Endothelial cell of umbilical vein (primary cell): Measurements from ENCODE around the gene SNRNP200. TPM values are rescaled to one million over a fixed set of nuclear protein-coding genes. Genes with fewer than 3 reads are reported as not detected.

Experiments used
- BruUV-seq: library from RNA; stranded (reverse); fragments of 400-500 nt; replicated peaks from 2 replicates; lab custom pipeline; 2021; lab: Mats Ljungman, UMichigan
- CTCF ChIA-PET: fragments of 300-600, 350-600 bp; sonication (Branson Sonifier 250); formaldehyde crosslinking; loops from one replicate; lab custom pipeline; 2021; ENCODE audit warnings: antibody characterized with exemption, inconsistent platforms; lab: Charles Lee
- POLR2A ChIA-PET: fragments of 300-600, 350-600 bp; sonication (Branson Sonifier 250); formaldehyde crosslinking; loops from one replicate; lab custom pipeline; 2021; ENCODE audit warnings: antibody characterized with exemption, inconsistent platforms; lab: Charles Lee
- DNase-seq: peaks from one replicate; pipeline ENCODE4 v3.0.0-alpha.2; 2011; ENCODE audit warnings: low read depth, low spot score
- FAIRE-seq: peaks from 2 replicates; lab custom pipeline; 2011; peaks lifted over from hg19 to GRCh38; lab: Jason Lieb, UNC
- H2AFZ ChIP-seq: 2 replicates; pipeline ENCODE4 v1.6.0; 2012; ENCODE audit warnings: low read depth, low read length, control low read depth, inconsistent platforms
- H3K27ac ChIP-seq: 2 replicates; pipeline ENCODE4 v1.5.1; 2011; ENCODE audit warnings: low read depth, mild to moderate bottlenecking, control low read depth, low read length, moderate library complexity; ENCODE audit not compliant: insufficient read depth
- H3K27me3 ChIP-seq, 2 experiments: 2 replicates each; pipeline versions ENCODE4 v1.6.0 to v1.6.1; 2011; ENCODE audit warnings: low read length in 2 of 2, mixed read lengths in 1 of 2; ENCODE audit not compliant: control insufficient read depth in 2 of 2, insufficient read depth in 2 of 2
- H3K36me3 ChIP-seq, 2 experiments: 2 replicates in 1 of 2; 3 replicates in 1 of 2; pipeline ENCODE4 v1.5.1; 2011; ENCODE audit warnings: low read length in 2 of 2, mild to moderate bottlenecking in 1 of 2, moderate library complexity in 1 of 2; ENCODE audit not compliant: control insufficient read depth in 2 of 2, insufficient read depth in 2 of 2; ENCODE audit errors: extremely low read depth in 1 of 2
- H3K4me1 ChIP-seq: 3 replicates; pipeline ENCODE4 v1.5.1; 2011; ENCODE audit warnings: mild to moderate bottlenecking, low read length; ENCODE audit not compliant: control insufficient read depth, insufficient read depth; ENCODE audit errors: extremely low read depth
- H3K4me2 ChIP-seq: 2 replicates; pipeline ENCODE4 v1.6.1; 2011; ENCODE audit warnings: low read length, control low read depth, mixed read lengths; ENCODE audit not compliant: insufficient read depth
- H3K4me3 ChIP-seq, 3 experiments: fragments of 200-600 bp in 1 of 3; sonication (generic), shearing (Covaris generic) in 1 of 3; replicated peaks in 1 of 3; 2 replicates each; pipeline ENCODE4 v1.5.1; 2011 to 2016; ENCODE audit warnings: control low read depth in 3 of 3, low read length in 3 of 3, mild to moderate bottlenecking in 2 of 3, inconsistent platforms in 1 of 3, low read depth in 1 of 3, moderate library complexity in 1 of 3; ENCODE audit not compliant: insufficient read depth in 1 of 3
- H3K79me2 ChIP-seq: 2 replicates; pipeline ENCODE4 v1.6.0; 2012; ENCODE audit warnings: low read length, inconsistent platforms; ENCODE audit not compliant: control insufficient read depth, insufficient read depth
- H3K9ac ChIP-seq: replicated peaks from 2 replicates; pipeline ENCODE3; 2011; ENCODE audit warnings: low read length, control low read depth; ENCODE audit not compliant: insufficient read depth; ENCODE audit errors: extremely low read depth
- H3K9me1 ChIP-seq: replicated peaks from 3 replicates; pipeline ENCODE4 v1.6.0; 2011; ENCODE audit warnings: mild to moderate bottlenecking, low read length; ENCODE audit not compliant: control insufficient read depth, insufficient read depth; ENCODE audit errors: extremely low read depth
- H3K9me3 ChIP-seq: replicated peaks from 2 replicates; pipeline ENCODE4 v1.5.1; 2012; ENCODE audit warnings: low read length, inconsistent platforms; ENCODE audit not compliant: control insufficient read depth, insufficient read depth
- H4K20me1 ChIP-seq: replicated peaks from 2 replicates; pipeline ENCODE3; 2011; ENCODE audit warnings: mild to moderate bottlenecking, low read length; ENCODE audit not compliant: control insufficient read depth, insufficient read depth; ENCODE audit errors: extremely low read depth
- EZH2 ChIP-seq: IDR thresholded peaks from 2 replicates; pipeline ENCODE4 v1.6.1; 2012; ENCODE audit warnings: borderline replicate concordance, low read depth, mild to moderate bottlenecking, moderate library complexity, low read length, inconsistent platforms; ENCODE audit not compliant: severe bottlenecking
- FOS ChIP-seq: IDR thresholded peaks from 2 replicates; pipeline ENCODE4 v1.6.1; 2011; ENCODE audit warnings: mild to moderate bottlenecking, low read length, moderate library complexity, borderline replicate concordance; ENCODE audit not compliant: insufficient read depth
- GATA2 ChIP-seq: IDR thresholded peaks from 2 replicates; pipeline ENCODE4 v1.7.0; 2011; ENCODE audit warnings: low read depth, mild to moderate bottlenecking, moderate library complexity, mixed read lengths, low read length; ENCODE audit not compliant: insufficient read length, insufficient read depth
- JUN ChIP-seq: IDR thresholded peaks from 2 replicates; pipeline ENCODE4 v1.6.1; 2011; ENCODE audit warnings: borderline replicate concordance, low read depth; ENCODE audit not compliant: insufficient read length, insufficient read depth
- MYC ChIP-seq: IDR thresholded peaks from one replicate; pipeline ENCODE4 v1.6.1; 2011; ENCODE audit warnings: mild to moderate bottlenecking, low read depth, low read length
- POLR2A ChIP-seq: IDR thresholded peaks from 2 replicates; pipeline ENCODE4 v1.6.1; 2012; ENCODE audit warnings: low read depth, mild to moderate bottlenecking, control low read depth, low read length
- POLR2AphosphoS5 ChIP-seq: IDR thresholded peaks from 2 replicates; pipeline ENCODE4 v1.6.1; 2012; ENCODE audit warnings: low read depth, mild to moderate bottlenecking, control low read depth, low read length, moderate library complexity; ENCODE audit not compliant: insufficient read depth
- dilution Hi-C: fragments of 300-500 bp; cut with MboI; formaldehyde crosslinking; loops from one replicate; pipeline ENCODE4 v1.15.0; 2019; ENCODE audit warnings: low sequenced_read_pairs; ENCODE audit not compliant: extremely low pct_ligation_motif_present
- intact Hi-C: fragments of 100-400 bp; cut with micrococcal nuclease; formaldehyde crosslinking; loops from one replicate; pipeline ENCODE4 v1.10.0; 2022
- polyA plus RNA-seq, 4 experiments: library from polyadenylated mRNA; depleted of rRNA in 3 of 4; stranded (reverse) in 3 of 4; unstranded in 1 of 4; fragments of >200 nt; gene quantifications; 2 replicates each; pipeline versions ENCODE4 v1.2.1 to v1.2.3, GENCODE V29; 2011 to 2012; ENCODE audit warnings: missing spikeins in 1 of 4
- total RNA-seq: library from RNA; stranded (reverse); gene quantifications from 2 replicates; pipeline ENCODE4 v1.2.3, GENCODE V29; 2021
- TF ChIP-seq, protein P1 (sequence below), 2 donors: IDR thresholded peaks; 1 replicate in 1 of 2; 2 replicates in 1 of 2; pipeline ENCODE4 v1.5.1; 2011; ENCODE audit warnings: low read length in 2 of 2, mild to moderate bottlenecking in 2 of 2, moderate library complexity in 2 of 2, control low read depth in 1 of 2, inconsistent platforms in 1 of 2, low read depth in 1 of 2; ENCODE audit not compliant: insufficient read depth in 1 of 2; ENCODE audit errors: extremely low read depth in 1 of 2
- TF ChIP-seq, protein P2 (sequence below): IDR thresholded peaks from 2 replicates; pipeline ENCODE4 v1.6.1; 2011; ENCODE audit not compliant: insufficient read depth, insufficient read length

The SNRNP200 gene
- total and polyA plus RNA-seq, 2 donors (not counting 3 experiments of a cell fraction or from before 2014, with no cell fraction given), result 124 to 155 TPM

DNA sequence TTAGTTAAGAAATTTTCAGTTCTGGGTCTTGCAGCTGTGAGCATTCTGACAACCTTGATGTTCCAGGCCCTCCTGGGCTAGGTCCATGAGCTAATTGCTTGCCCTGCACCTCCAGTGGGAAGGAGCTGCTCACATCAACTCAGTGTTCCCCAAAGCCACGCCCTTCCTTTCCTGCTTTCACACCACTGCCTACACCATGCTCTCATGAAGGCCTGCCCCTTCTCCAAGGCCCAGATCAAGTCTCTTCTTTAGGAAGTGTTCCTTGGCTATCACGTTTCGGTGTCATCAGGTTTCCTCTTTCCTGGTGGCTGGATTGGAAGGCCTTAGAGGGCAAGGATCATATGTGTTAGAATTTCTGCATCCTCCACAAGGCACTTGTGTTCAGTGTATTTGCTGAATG lies 58.3 kb downstream of the SNRNP200 start:
- Histone ChIP-seq H3K4me1 (peaks cover 43% of the 10 kb centered on the region), H3K27me3 (no peaks in the 10 kb centered on the region), H2AFZ (no peak overlapping the region), H3K4me3 (no peak overlapping the region), H3K36me3 (no peaks in the 10 kb centered on the region), H3K27ac (no peak overlapping the region), H3K9me3 (no peaks in the 10 kb centered on the region), H4K20me1 (no peaks in the 10 kb centered on the region), H3K4me2 (no peak overlapping the region), H3K79me2 (no peaks in the 10 kb centered on the region), H3K9me1 (no peaks in the 10 kb centered on the region), H3K9ac (no peak overlapping the region)
- intact Hi-C loops, result no loop called here
- ChIA-PET POLR2A (interaction anchor here (0.9 kb wide), 1 partner anchor 39 kb away, joined by 3 read pairs; the partner anchor contains the start of gene STARD7), CTCF (interaction anchor here (0.7 to 0.9 kb wide), 2 partner anchors 20 to 32 kb away, joined by 3 read pairs; no protein-coding TSS in a partner anchor)
- no TSS peak for BruUV-seq
- TF ChIP-seq, protein P1, sequence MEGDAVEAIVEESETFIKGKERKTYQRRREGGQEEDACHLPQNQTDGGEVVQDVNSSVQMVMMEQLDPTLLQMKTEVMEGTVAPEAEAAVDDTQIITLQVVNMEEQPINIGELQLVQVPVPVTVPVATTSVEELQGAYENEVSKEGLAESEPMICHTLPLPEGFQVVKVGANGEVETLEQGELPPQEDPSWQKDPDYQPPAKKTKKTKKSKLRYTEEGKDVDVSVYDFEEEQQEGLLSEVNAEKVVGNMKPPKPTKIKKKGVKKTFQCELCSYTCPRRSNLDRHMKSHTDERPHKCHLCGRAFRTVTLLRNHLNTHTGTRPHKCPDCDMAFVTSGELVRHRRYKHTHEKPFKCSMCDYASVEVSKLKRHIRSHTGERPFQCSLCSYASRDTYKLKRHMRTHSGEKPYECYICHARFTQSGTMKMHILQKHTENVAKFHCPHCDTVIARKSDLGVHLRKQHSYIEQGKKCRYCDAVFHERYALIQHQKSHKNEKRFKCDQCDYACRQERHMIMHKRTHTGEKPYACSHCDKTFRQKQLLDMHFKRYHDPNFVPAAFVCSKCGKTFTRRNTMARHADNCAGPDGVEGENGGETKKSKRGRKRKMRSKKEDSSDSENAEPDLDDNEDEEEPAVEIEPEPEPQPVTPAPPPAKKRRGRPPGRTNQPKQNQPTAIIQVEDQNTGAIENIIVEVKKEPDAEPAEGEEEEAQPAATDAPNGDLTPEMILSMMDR (IDR thresholded peaks at IDR 0.05; ENCODE audit: extremely low read depth in 1 of 2, insufficient read depth in 1 of 2, low read depth in 1 of 2, low read length in 2 of 2), result no peak
- TF ChIP-seq GATA2 (no peak), MYC (no peak), FOS (no peak), JUN (no peak), POLR2AphosphoS5 (no peak), POLR2A (no peak), EZH2 (no peak)
- TF ChIP-seq, protein P2, sequence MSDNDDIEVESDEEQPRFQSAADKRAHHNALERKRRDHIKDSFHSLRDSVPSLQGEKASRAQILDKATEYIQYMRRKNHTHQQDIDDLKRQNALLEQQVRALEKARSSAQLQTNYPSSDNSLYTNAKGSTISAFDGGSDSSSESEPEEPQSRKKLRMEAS, result no peak
- dilution Hi-C loops, result no loop called here
- DNase-seq, result no peak
- FAIRE-seq, result peak; percentile 52
